ENCODE results near the gene FGF16. TPM values are rescaled to one million over a fixed set of nuclear protein-coding genes. Genes with fewer than 3 reads are reported as not detected.
"Not testable (repeated sequence)": the region's sequence is repeated elsewhere in the genome, so short reads cannot be mapped to it uniquely, and the experiment has no call there.

The FGF16 gene
- polyA plus RNA-seq, 1 donor from 2014 or later: not detected

GRCh38 chrX:77493677-77494553 is 46.7 kb downstream of the FGF16 start:
- Mint-ChIP-seq H3K27ac (no peak overlapping the region), H3K9me3 (no peaks in the 10 kb centered on the region), H3K4me3 (no peak overlapping the region)

GRCh38 chrX:77500164-77500563 is 53.0 kb downstream of the FGF16 start:
- H3K36me3 Mint-ChIP-seq, H3K4me3 Mint-ChIP-seq: not testable (repeated sequence)
- peak overlapping the region in 1 of 3 donors; percentile 31 for H3K27ac Mint-ChIP-seq

More at GRCh38 chrX:77493677-77494553, 46.7 kb downstream of the FGF16 start:
- Mint-ChIP-seq H3K36me3 (peaks cover 1% of the 10 kb centered on the region), H3K27me3 (peaks cover 7% of the 10 kb centered on the region), H3K4me1 (no peaks in the 10 kb centered on the region)

GRCh38 chrX:77502951-77503525 is 55.8 kb downstream of the FGF16 start:
- no peaks in the 10 kb centered on the region for H3K36me3 Mint-ChIP-seq
- H3K9me3 Mint-ChIP-seq: peaks cover 0 to 2% (median 0%) of the 10 kb centered on the region in 3 donors
- peak overlapping the region in 2 of 3 donors; percentile 10 to 78 for H3K27ac Mint-ChIP-seq
- H3K27me3 Mint-ChIP-seq: no peaks in the 10 kb centered on the region
- peaks cover 7 to 10% (median 9%) of the 10 kb centered on the region in 3 donors for H3K4me1 Mint-ChIP-seq
- H3K4me3 Mint-ChIP-seq: no peak overlapping the region

More at GRCh38 chrX:77500164-77500563, 53.0 kb downstream of the FGF16 start:
- H3K4me1 Mint-ChIP-seq, H3K9me3 Mint-ChIP-seq, H3K27me3 Mint-ChIP-seq: not testable (repeated sequence)

GRCh38 chrX:77505227-77505626 is 58.0 kb downstream of the FGF16 start:
- Mint-ChIP-seq H3K9me3 (no peaks in the 10 kb centered on the region), H3K27me3 (no peaks in the 10 kb centered on the region), H3K27ac (no peak overlapping the region), H3K36me3 (no peaks in the 10 kb centered on the region), H3K4me1 (peaks cover 6 to 10% (median 9%) of the 10 kb centered on the region in 3 donors), H3K4me3 (no peak overlapping the region)
